Prostate gland (tissue), 2 donors: ENCODE results near the gene DDI2. TPM values are rescaled to one million over a fixed set of nuclear protein-coding genes. Genes with fewer than 3 reads are reported as not detected.

Experiments
- DNase-seq: peaks from one replicate; pipeline ENCODE4 v3.0.0-alpha.2; 2019; ENCODE audit warnings: low spot score
- H3K27ac ChIP-seq, 2 donors: fragments of 200-600 bp; sonication (generic); 2 replicates each; pipeline ENCODE4 v1.5.1; 2017 to 2019
- H3K27me3 ChIP-seq: fragments of 200-600 bp; sonication (generic); replicated peaks from 2 replicates; pipeline ENCODE4 v1.5.1; 2019; ENCODE audit not compliant: insufficient read depth
- H3K36me3 ChIP-seq, 2 donors: fragments of 200-600 bp; sonication (generic); 1 replicate in 1 of 2; 2 replicates in 1 of 2; pipeline versions ENCODE4 v1.5.1 to v1.8.1; 2017 to 2019
- H3K4me1 ChIP-seq: fragments of 200-600 bp; sonication (generic); replicated peaks from 2 replicates; pipeline ENCODE4 v1.5.1; 2019
- H3K4me3 ChIP-seq, 2 donors: fragments of 200-600 bp; sonication (generic); 2 replicates each; pipeline ENCODE4 v1.5.1; 2017 to 2019
- H3K9me3 ChIP-seq: fragments of 200-600 bp; sonication (generic); 2 replicates; pipeline ENCODE4 v1.5.1; 2017
- POLR2A ChIP-seq: fragments of 450-650 bp; IDR thresholded peaks from one replicate; pipeline ENCODE4 v1.6.1; 2016; ENCODE audit warnings: antibody characterized with exemption, mild to moderate bottlenecking
- POLR2AphosphoS5 ChIP-seq: sonication (generic); formaldehyde crosslinking; IDR thresholded peaks from one replicate; pipeline ENCODE4 v1.6.1; 2017; ENCODE audit warnings: antibody characterized with exemption
- WGBS: methylation state at CpG from one replicate; pipeline ENCODE4 v1.1.5; 2018; 5-methylcytosine and 5-hydroxymethylcytosine counted together
- intact Hi-C: fragments of 100-400 bp; cut with DNase I; formaldehyde crosslinking; loops from one replicate; pipeline ENCODE4 v1.14.2; 2022
- total RNA-seq, 2 donors: library from RNA; depleted of rRNA; stranded (reverse); fragments of >200 nt; gene quantifications; one replicate each; pipeline ENCODE4 v1.1.0, GENCODE V29; 2016
- TF ChIP-seq, protein P1 (sequence below), 4 experiments: fragments of 200-600 bp in 2 of 4; fragments of 450-650 bp in 2 of 4; sonication (generic) in 2 of 4; IDR thresholded peaks; 1 replicate in 3 of 4; 2 replicates in 1 of 4; pipeline ENCODE4 v1.5.1; 2016 to 2019; ENCODE audit warnings: antibody characterized with exemption in 4 of 4, mild to moderate bottlenecking in 2 of 4, moderate library complexity in 2 of 4

Gene DDI2
- total RNA-seq, 2 donors from 2014 or later: 47.5 to 58.4 TPM

- Histone ChIP-seq H3K4me1 (no peaks in the 10 kb centered on the region), H3K9me3 (no peaks in the 10 kb centered on the region), H3K4me3 (no peak overlapping the region), H3K27ac (no peak overlapping the region), H3K27me3 (no peaks in the 10 kb centered on the region), H3K36me3 (peaks cover 6 to 7% of the 10 kb centered on the region in 2 donors)
- no peak for DNase-seq
- TF ChIP-seq, protein P1, sequence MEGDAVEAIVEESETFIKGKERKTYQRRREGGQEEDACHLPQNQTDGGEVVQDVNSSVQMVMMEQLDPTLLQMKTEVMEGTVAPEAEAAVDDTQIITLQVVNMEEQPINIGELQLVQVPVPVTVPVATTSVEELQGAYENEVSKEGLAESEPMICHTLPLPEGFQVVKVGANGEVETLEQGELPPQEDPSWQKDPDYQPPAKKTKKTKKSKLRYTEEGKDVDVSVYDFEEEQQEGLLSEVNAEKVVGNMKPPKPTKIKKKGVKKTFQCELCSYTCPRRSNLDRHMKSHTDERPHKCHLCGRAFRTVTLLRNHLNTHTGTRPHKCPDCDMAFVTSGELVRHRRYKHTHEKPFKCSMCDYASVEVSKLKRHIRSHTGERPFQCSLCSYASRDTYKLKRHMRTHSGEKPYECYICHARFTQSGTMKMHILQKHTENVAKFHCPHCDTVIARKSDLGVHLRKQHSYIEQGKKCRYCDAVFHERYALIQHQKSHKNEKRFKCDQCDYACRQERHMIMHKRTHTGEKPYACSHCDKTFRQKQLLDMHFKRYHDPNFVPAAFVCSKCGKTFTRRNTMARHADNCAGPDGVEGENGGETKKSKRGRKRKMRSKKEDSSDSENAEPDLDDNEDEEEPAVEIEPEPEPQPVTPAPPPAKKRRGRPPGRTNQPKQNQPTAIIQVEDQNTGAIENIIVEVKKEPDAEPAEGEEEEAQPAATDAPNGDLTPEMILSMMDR (IDR thresholded peaks at IDR 0.05): no peak
- TF ChIP-seq POLR2AphosphoS5: no peak
- no peak for TF ChIP-seq POLR2A
- intact Hi-C loops: no loop called here
- WGBS: 75% methylated on average over 1 of the region's 1 CpG
These were observed 39.8 kb downstream of the DDI2 start for GRCh38 chr1:15657021-15657420.

- intact Hi-C loops: no loop called here
- Histone ChIP-seq H3K27ac (no peak overlapping the region), H3K36me3 (peaks cover 6 to 7% of the 10 kb centered on the region in 2 donors), H3K4me1 (no peaks in the 10 kb centered on the region), H3K9me3 (no peaks in the 10 kb centered on the region), H3K4me3 (no peak overlapping the region), H3K27me3 (no peaks in the 10 kb centered on the region)
- TF ChIP-seq POLR2A (no peak), POLR2AphosphoS5 (no peak)
- 100% methylated on average over 3 of the region's 3 CpGs for WGBS
- no peak for DNase-seq
These were observed 42.9 kb downstream of the DDI2 start for GRCh38 chr1:15660151-15660550.

DNA sequence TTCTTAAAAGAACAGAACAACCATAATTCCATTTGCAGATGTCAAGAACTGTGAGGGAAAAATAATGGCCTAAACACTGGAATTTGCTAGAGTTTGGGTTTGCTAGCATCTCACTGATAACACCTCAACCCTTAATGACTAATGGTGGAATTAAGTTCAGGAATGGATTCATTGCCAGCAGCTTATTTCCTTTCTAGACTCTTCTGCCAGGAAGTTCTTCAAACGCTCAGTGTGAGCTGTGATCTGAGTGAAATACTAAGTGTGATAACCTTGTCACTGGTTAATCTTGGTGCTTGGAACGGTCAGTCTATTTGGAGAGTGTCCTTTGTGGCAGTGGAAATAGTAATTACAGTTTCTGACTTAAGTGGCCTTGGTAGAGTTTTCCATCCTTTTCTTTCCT is 45.2 kb downstream of the DDI2 start:
- TF ChIP-seq POLR2AphosphoS5 (no peak), POLR2A (no peak)
- TF ChIP-seq, protein P1 (IDR thresholded peaks at IDR 0.05): no peak
- H3K9me3 ChIP-seq: no peaks in the 10 kb centered on the region
- H3K27me3 ChIP-seq: no peaks in the 10 kb centered on the region
- no peak overlapping the region for H3K27ac ChIP-seq
- no peak overlapping the region for H3K4me3 ChIP-seq
- H3K4me1 ChIP-seq: no peaks in the 10 kb centered on the region
- 80% methylated on average over 2 of the region's 2 CpGs for WGBS
- no peak for DNase-seq
- H3K36me3 ChIP-seq: peaks cover 6 to 7% of the 10 kb centered on the region in 2 donors
- intact Hi-C loops: no loop called here

GRCh38 chr1:15663925-15664324 is 46.7 kb downstream of the DDI2 start:
- WGBS: 94% methylated on average over 3 of the region's 3 CpGs

GRCh38 chr1:15667362-15667761 is 50.1 kb downstream of the DDI2 start:
- TF ChIP-seq POLR2A (no peak), POLR2AphosphoS5 (no peak)
- TF ChIP-seq, protein P1 (IDR thresholded peaks at IDR 0.05): no peak
- 89% methylated on average over 7 of the region's 7 CpGs for WGBS
- H3K27ac ChIP-seq: no peak overlapping the region

More at GRCh38 chr1:15663925-15664324, 46.7 kb downstream of the DDI2 start:
- H3K36me3 ChIP-seq: peaks cover 6 to 7% of the 10 kb centered on the region in 2 donors
- TF ChIP-seq POLR2AphosphoS5 (no peak), POLR2A (no peak)
- TF ChIP-seq, protein P1 (IDR thresholded peaks at IDR 0.05): no peak
- no peaks in the 10 kb centered on the region for H3K4me1 ChIP-seq
- H3K4me3 ChIP-seq: no peak overlapping the region
- no peak for DNase-seq
- no peaks in the 10 kb centered on the region for H3K9me3 ChIP-seq
- H3K27me3 ChIP-seq: no peaks in the 10 kb centered on the region
- intact Hi-C loops: no loop called here
- H3K27ac ChIP-seq: no peak overlapping the region

More at GRCh38 chr1:15667362-15667761, 50.1 kb downstream of the DDI2 start:
- intact Hi-C loops: no loop called here
- no peak for DNase-seq
- H3K4me3 ChIP-seq: no peak overlapping the region
- no peaks in the 10 kb centered on the region for H3K27me3 ChIP-seq
- no peaks in the 10 kb centered on the region for H3K4me1 ChIP-seq
- no peaks in the 10 kb centered on the region for H3K36me3 ChIP-seq
- no peaks in the 10 kb centered on the region for H3K9me3 ChIP-seq
